GM11168 (cell line): ENCODE results near the gene RHOH.

Source experiments
- in situ Hi-C: fragments of 300-500 bp; cut with MboI; formaldehyde crosslinking; loops from one replicate; pipeline ENCODE4 v1.12.0; 2022; ENCODE audit warnings: low sequenced_read_pairs; ENCODE audit not compliant: unreplicated experiment

The RHOH gene

GRCh38 chr4:40186665-40187014 is 10.2 kb upstream of the RHOH start:
- in situ Hi-C loops = no loop called here

- in situ Hi-C loops = no loop called here
These were observed 9.4 kb upstream of the RHOH start for GRCh38 chr4:40187386-40187906.

GRCh38 chr4:40190019-40190418 is 6.8 kb upstream of the RHOH start:
- in situ Hi-C loops = no loop called here

- in situ Hi-C loops = no loop called here
These were observed 6.4 kb upstream of the RHOH start for GRCh38 chr4:40190465-40190864.

- in situ Hi-C loops = no loop called here
These were observed 5.7 kb upstream of the RHOH start for GRCh38 chr4:40190880-40191815.

- in situ Hi-C loops = no loop called here
These were observed 4.5 kb upstream of the RHOH start for GRCh38 chr4:40192114-40193015.

GRCh38 chr4:40193016-40193571 is 3.7 kb upstream of the RHOH start:
- in situ Hi-C loops = no loop called here

GRCh38 chr4:40193578-40193977 is 3.3 kb upstream of the RHOH start:
- in situ Hi-C loops = no loop called here

GRCh38 chr4:40194602-40195161 is 2.1 kb upstream of the RHOH start:
- in situ Hi-C loops = no loop called here

- in situ Hi-C loops = no loop called here
These were observed 1.4 kb upstream of the RHOH start for GRCh38 chr4:40195182-40196177.

GRCh38 chr4:40196272-40196671 is 559 bp upstream of the RHOH start:
- in situ Hi-C loops = no loop called here

GRCh38 chr4:40197879-40198689 is 1.3 kb downstream of the RHOH start:
- in situ Hi-C loops = no loop called here

- in situ Hi-C loops = no loop called here
These were observed 2.4 kb downstream of the RHOH start for GRCh38 chr4:40199179-40199670.

- in situ Hi-C loops = no loop called here
These were observed 3.4 kb downstream of the RHOH start for GRCh38 chr4:40199999-40200874.

GRCh38 chr4:40200875-40201801 is 4.3 kb downstream of the RHOH start:
- in situ Hi-C loops = no loop called here

- in situ Hi-C loops = no loop called here
These were observed 5.1 kb downstream of the RHOH start for GRCh38 chr4:40201898-40202297.
